ENCODE data around the gene SIK3.

Gene SIK3

GRCh38 chr11:116833491-116833815 is 264.8 kb downstream of the SIK3 start:
- DNase-seq (ENCODE audit: low read depth), result no peak

GRCh38 chr11:116832350-116833290 is 265.6 kb downstream of the SIK3 start:
- DNase-seq (ENCODE audit: low read depth), result no peak
- TF ChIP-seq CTCF (IDR thresholded peaks at IDR 0.05; ENCODE audit: control insufficient read depth, insufficient read depth, low read depth, low read length, missing control alignments), result no peak
- no peak overlapping the region for H3K4me3 ChIP-seq (ENCODE audit: control insufficient read depth, low read depth, low read length)

More at GRCh38 chr11:116833491-116833815, 264.8 kb downstream of the SIK3 start:
- no peak for TF ChIP-seq CTCF (IDR thresholded peaks at IDR 0.05; ENCODE audit: control insufficient read depth, insufficient read depth, low read depth, low read length, missing control alignments)
- no peak overlapping the region for H3K4me3 ChIP-seq (ENCODE audit: control insufficient read depth, low read depth, low read length)

- DNase-seq (ENCODE audit: low read depth), result no peak
- H3K4me3 ChIP-seq (ENCODE audit: control insufficient read depth, low read depth, low read length), result no peak overlapping the region
- TF ChIP-seq CTCF (IDR thresholded peaks at IDR 0.05; ENCODE audit: control insufficient read depth, insufficient read depth, low read depth, low read length, missing control alignments), result no peak
These were observed 266.4 kb downstream of the SIK3 start for GRCh38 chr11:116831790-116832349.

GRCh38 chr11:116830184-116830912 is 267.9 kb downstream of the SIK3 start:
- no peak for DNase-seq (ENCODE audit: low read depth)
- no peak for TF ChIP-seq CTCF (IDR thresholded peaks at IDR 0.05; ENCODE audit: control insufficient read depth, insufficient read depth, low read depth, low read length, missing control alignments)
- no peak overlapping the region for H3K4me3 ChIP-seq (ENCODE audit: control insufficient read depth, low read depth, low read length)

GRCh38 chr11:116829525-116830183 is 268.6 kb downstream of the SIK3 start, which contains the start of gene APOC3:
Gene APOC3, plus strand, starts transcription at chr11:116829907. Its CDS starts 676 bp downstream, at chr11:116830583.
- no peak for DNase-seq (ENCODE audit: low read depth)
- no peak within 1 kb of the TSS for H3K4me3 ChIP-seq (ENCODE audit: control insufficient read depth, low read depth, low read length)
- TF ChIP-seq CTCF (IDR thresholded peaks at IDR 0.05; ENCODE audit: control insufficient read depth, insufficient read depth, low read depth, low read length, missing control alignments), result no peak
